Ramos (cell line): ENCODE results near the gene DMRTC1.
"Not testable (repeated sequence)": the region's sequence is repeated elsewhere in the genome, so short reads cannot be mapped to it uniquely, and the experiment has no call there.

Experiments
- in situ Hi-C: fragments of 300-500 bp; cut with MboI; formaldehyde crosslinking; loops from one replicate; pipeline ENCODE4 v1.14.3; 2022; ENCODE audit warnings: low sequenced_read_pairs; ENCODE audit not compliant: unreplicated experiment

Gene DMRTC1

GRCh38 chrX:72943819-72944169, at the start of gene DMRTC1:
DMRTC1 (minus strand) TSS chrX:72943837; CDS start chrX:72875694, 68,143 bp downstream.
- in situ Hi-C loops = not testable (repeated sequence)

GRCh38 chrX:72980894-72981469, 37.3 kb upstream of the DMRTC1 start:
- in situ Hi-C loops = not testable (repeated sequence)

GRCh38 chrX:72974885-72975284, 31.2 kb upstream of the DMRTC1 start:
- in situ Hi-C loops = not testable (repeated sequence)

GRCh38 chrX:72971859-72972258, 28.2 kb upstream of the DMRTC1 start:
- in situ Hi-C loops = not testable (repeated sequence)

- in situ Hi-C loops = not testable (repeated sequence)
Observed at GRCh38 chrX:72959971-72960370, 16.3 kb upstream of the DMRTC1 start.

GRCh38 chrX:72943035-72943818, 410 bp downstream of the DMRTC1 start:
- in situ Hi-C loops = not testable (repeated sequence)

- in situ Hi-C loops = not testable (repeated sequence)
Observed at GRCh38 chrX:72942272-72942671, 1.4 kb downstream of the DMRTC1 start.

GRCh38 chrX:72937906-72938305, 5.7 kb downstream of the DMRTC1 start, which contains the start of gene FAM236A:
FAM236A (plus strand) TSS chrX:72938206; CDS start chrX:72938263, 57 bp downstream.
- in situ Hi-C loops = not testable (repeated sequence)

- in situ Hi-C loops = not testable (repeated sequence)
Observed at GRCh38 chrX:72936882-72937455, 6.7 kb downstream of the DMRTC1 start.

GRCh38 chrX:72936455-72936854, 7.2 kb downstream of the DMRTC1 start:
- in situ Hi-C loops = not testable (repeated sequence)

- in situ Hi-C loops = not testable (repeated sequence)
Observed at GRCh38 chrX:72932283-72932682, 11.4 kb downstream of the DMRTC1 start.

GRCh38 chrX:72916096-72916495, 27.5 kb downstream of the DMRTC1 start:
- in situ Hi-C loops = not testable (repeated sequence)

- in situ Hi-C loops = not testable (repeated sequence)
Observed at GRCh38 chrX:72912315-72912714, 31.3 kb downstream of the DMRTC1 start, which contains the start of gene FAM236C. FAM236C (plus strand) TSS chrX:72912615; CDS start chrX:72912715, 100 bp downstream.

GRCh38 chrX:72889740-72890139, 53.9 kb downstream of the DMRTC1 start:
- in situ Hi-C loops = not testable (repeated sequence)

- in situ Hi-C loops = not testable (repeated sequence)
Observed at GRCh38 chrX:72882898-72883297, 60.7 kb downstream of the DMRTC1 start.

GRCh38 chrX:72837532-72837931, 106.1 kb downstream of the DMRTC1 start:
- in situ Hi-C loops = not testable (repeated sequence)

GRCh38 chrX:72830701-72831100, 112.9 kb downstream of the DMRTC1 start:
- in situ Hi-C loops = not testable (repeated sequence)
